Neural progenitor cell (in vitro differentiated cells): ENCODE measurements around the gene GJB3. TPM values are rescaled to one million over a fixed set of nuclear protein-coding genes. Genes with fewer than 3 reads are reported as not detected.

Source experiments
- DNase-seq: peaks from one replicate; pipeline ENCODE4 v3.0.0-alpha.2; 2016; ENCODE audit warnings: low spot score
- H2AFZ ChIP-seq: fragments of 200-600 bp; sonication (generic); replicated peaks from 2 replicates; pipeline ENCODE4 v1.6.1; 2016; ENCODE audit warnings: antibody characterized with exemption
- H3F3A ChIP-seq: fragments of 200-600 bp; sonication (generic); 2 replicates; pipeline ENCODE4 v1.6.1; 2016; ENCODE audit warnings: antibody characterized with exemption, low read depth
- H3K27ac ChIP-seq: fragments of 200-600 bp; sonication (generic); 2 replicates; pipeline ENCODE4 v1.5.1; 2016; ENCODE audit warnings: mild to moderate bottlenecking
- H3K27me3 ChIP-seq: fragments of 200-600 bp; sonication (generic); 2 replicates; pipeline ENCODE4 v1.6.1; 2016; ENCODE audit warnings: mild to moderate bottlenecking, moderate library complexity
- H3K36me3 ChIP-seq: fragments of 200-600 bp; sonication (generic); 2 replicates; pipeline ENCODE4 v1.5.1; 2016
- H3K4me1 ChIP-seq: fragments of 200-600 bp; sonication (generic); 2 replicates; pipeline ENCODE4 v1.6.1; 2016; ENCODE audit warnings: mixed run types
- H3K4me2 ChIP-seq: fragments of 200-600 bp; sonication (generic); 2 replicates; pipeline ENCODE4 v1.6.1; 2016
- H3K4me3 ChIP-seq: fragments of 200-600 bp; sonication (generic); 2 replicates; pipeline ENCODE4 v1.5.1; 2016
- H3K79me2 ChIP-seq: fragments of 200-600 bp; sonication (generic); 2 replicates; pipeline ENCODE4 v1.6.1; 2016; ENCODE audit warnings: low read depth
- H3K9ac ChIP-seq: fragments of 200-600 bp; sonication (generic); 2 replicates; pipeline ENCODE4 v1.6.1; 2016
- H3K9me3 ChIP-seq: fragments of 200-600 bp; sonication (generic); 2 replicates; pipeline ENCODE4 v1.5.1; 2016; ENCODE audit warnings: low read depth
- H4K20me1 ChIP-seq: fragments of 200-600 bp; sonication (generic); 2 replicates; pipeline ENCODE4 v1.6.1; 2016; ENCODE audit warnings: low read depth
- H3K27ac Mint-ChIP-seq: 3 replicates; pipeline ENCODE4 v1.8.0; 2021; ENCODE audit warnings: mixed read lengths
- H3K27me3 Mint-ChIP-seq: 2 replicates; pipeline ENCODE4 v1.8.0; 2022; ENCODE audit warnings: low read depth, mild to moderate bottlenecking, inconsistent platforms, moderate library complexity, mixed read lengths; ENCODE audit not compliant: insufficient read depth
- H3K36me3 Mint-ChIP-seq: 3 replicates; pipeline ENCODE4 v1.8.0; 2021; ENCODE audit warnings: mixed read lengths
- H3K4me1 Mint-ChIP-seq: 3 replicates; pipeline ENCODE4 v1.8.0; 2021; ENCODE audit warnings: mixed read lengths
- H3K4me3 Mint-ChIP-seq: 3 replicates; pipeline ENCODE4 v1.8.0; 2021; ENCODE audit warnings: mild to moderate bottlenecking, moderate library complexity, mixed read lengths
- H3K9me3 Mint-ChIP-seq: 3 replicates; pipeline ENCODE4 v1.8.0; 2020; ENCODE audit warnings: mixed read lengths
- EZH2 ChIP-seq: fragments of 200-600 bp; sonication (generic); IDR thresholded peaks from 2 replicates; pipeline ENCODE4 v1.6.1; 2017; ENCODE audit warnings: antibody characterized with exemption, mild to moderate bottlenecking, moderate library complexity
- EZH2phosphoT487 ChIP-seq: fragments of 200-600 bp; sonication (generic); IDR thresholded peaks from 2 replicates; pipeline ENCODE4 v1.6.1; 2017; ENCODE audit warnings: antibody characterized with exemption
- total RNA-seq: library from RNA; depleted of rRNA; stranded (reverse); fragments of >200 nt; gene quantifications from 2 replicates; pipeline ENCODE4 v1.2.3, GENCODE V29; 2015; ENCODE audit warnings: low replicate concordance
- TF ChIP-seq, protein P1 (sequence below): fragments of 200-600 bp; sonication (generic); IDR thresholded peaks from 2 replicates; pipeline ENCODE4 v1.5.1; 2017; ENCODE audit warnings: antibody characterized with exemption, mild to moderate bottlenecking

The GJB3 gene
- total RNA-seq, 1 donor from 2014 or later: not detected

DNA sequence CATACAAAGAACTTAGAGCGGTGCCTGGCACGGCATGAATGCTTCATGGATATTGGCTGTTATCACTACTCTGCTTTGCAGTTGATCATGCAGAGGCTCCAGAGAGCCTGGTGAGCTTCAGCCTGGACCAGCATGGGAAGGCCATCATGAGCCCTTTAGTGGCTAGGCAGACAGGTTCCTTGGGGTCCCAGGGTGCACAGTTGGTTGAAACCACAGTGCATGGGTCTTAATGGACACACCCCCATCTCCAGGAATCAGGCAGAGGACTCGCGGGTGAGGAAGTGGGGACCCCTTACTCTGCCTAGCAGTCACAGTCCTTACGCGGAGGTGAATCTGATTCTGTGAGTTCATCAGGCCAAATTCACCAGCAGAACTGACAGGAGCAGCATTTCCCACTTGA, 25.1 kb upstream of the GJB3 start:
- Histone ChIP-seq H3K9ac (no peak overlapping the region), H3K4me2 (no peak overlapping the region), H3K9me3 (no peaks in the 10 kb centered on the region), H3K4me3 (no peak overlapping the region), H3F3A (no peaks in the 10 kb centered on the region), H3K27me3 (no peaks in the 10 kb centered on the region), H3K79me2 (no peaks in the 10 kb centered on the region), H3K4me1 (no peaks in the 10 kb centered on the region), H3K27ac (no peak overlapping the region), H3K36me3 (no peaks in the 10 kb centered on the region), H2AFZ (no peak overlapping the region), H4K20me1 (no peaks in the 10 kb centered on the region)
- peaks cover 10% of the 10 kb centered on the region for H3K27me3 Mint-ChIP-seq
- TF ChIP-seq, protein P1, sequence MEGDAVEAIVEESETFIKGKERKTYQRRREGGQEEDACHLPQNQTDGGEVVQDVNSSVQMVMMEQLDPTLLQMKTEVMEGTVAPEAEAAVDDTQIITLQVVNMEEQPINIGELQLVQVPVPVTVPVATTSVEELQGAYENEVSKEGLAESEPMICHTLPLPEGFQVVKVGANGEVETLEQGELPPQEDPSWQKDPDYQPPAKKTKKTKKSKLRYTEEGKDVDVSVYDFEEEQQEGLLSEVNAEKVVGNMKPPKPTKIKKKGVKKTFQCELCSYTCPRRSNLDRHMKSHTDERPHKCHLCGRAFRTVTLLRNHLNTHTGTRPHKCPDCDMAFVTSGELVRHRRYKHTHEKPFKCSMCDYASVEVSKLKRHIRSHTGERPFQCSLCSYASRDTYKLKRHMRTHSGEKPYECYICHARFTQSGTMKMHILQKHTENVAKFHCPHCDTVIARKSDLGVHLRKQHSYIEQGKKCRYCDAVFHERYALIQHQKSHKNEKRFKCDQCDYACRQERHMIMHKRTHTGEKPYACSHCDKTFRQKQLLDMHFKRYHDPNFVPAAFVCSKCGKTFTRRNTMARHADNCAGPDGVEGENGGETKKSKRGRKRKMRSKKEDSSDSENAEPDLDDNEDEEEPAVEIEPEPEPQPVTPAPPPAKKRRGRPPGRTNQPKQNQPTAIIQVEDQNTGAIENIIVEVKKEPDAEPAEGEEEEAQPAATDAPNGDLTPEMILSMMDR: no peak
- TF ChIP-seq EZH2phosphoT487 (no peak), EZH2 (no peak)
- peaks cover 3% of the 10 kb centered on the region for H3K9me3 Mint-ChIP-seq
- H3K4me1 Mint-ChIP-seq: no peaks in the 10 kb centered on the region
- DNase-seq: no peak
- H3K27ac Mint-ChIP-seq: no peak overlapping the region
- H3K36me3 Mint-ChIP-seq: no peaks in the 10 kb centered on the region
- no peak overlapping the region for H3K4me3 Mint-ChIP-seq

DNA sequence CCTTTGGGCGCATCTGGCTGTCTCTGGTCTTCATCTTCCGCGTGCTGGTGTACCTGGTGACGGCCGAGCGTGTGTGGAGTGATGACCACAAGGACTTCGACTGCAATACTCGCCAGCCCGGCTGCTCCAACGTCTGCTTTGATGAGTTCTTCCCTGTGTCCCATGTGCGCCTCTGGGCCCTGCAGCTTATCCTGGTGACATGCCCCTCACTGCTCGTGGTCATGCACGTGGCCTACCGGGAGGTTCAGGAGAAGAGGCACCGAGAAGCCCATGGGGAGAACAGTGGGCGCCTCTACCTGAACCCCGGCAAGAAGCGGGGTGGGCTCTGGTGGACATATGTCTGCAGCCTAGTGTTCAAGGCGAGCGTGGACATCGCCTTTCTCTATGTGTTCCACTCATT, 23.6 kb upstream of the GJB3 start:
- H3K9me3 Mint-ChIP-seq: peaks cover 3% of the 10 kb centered on the region
- no peak for DNase-seq
- Histone ChIP-seq H3K9me3 (no peaks in the 10 kb centered on the region), H4K20me1 (no peaks in the 10 kb centered on the region), H2AFZ (no peak overlapping the region), H3K4me3 (no peak overlapping the region), H3K79me2 (no peaks in the 10 kb centered on the region), H3K4me1 (no peaks in the 10 kb centered on the region), H3K27me3 (no peaks in the 10 kb centered on the region), H3K9ac (no peak overlapping the region), H3K27ac (no peak overlapping the region), H3F3A (no peaks in the 10 kb centered on the region), H3K36me3 (no peaks in the 10 kb centered on the region), H3K4me2 (no peak overlapping the region)
- peaks cover 10% of the 10 kb centered on the region for H3K27me3 Mint-ChIP-seq
- no peak overlapping the region for H3K27ac Mint-ChIP-seq
- H3K36me3 Mint-ChIP-seq: no peaks in the 10 kb centered on the region
- TF ChIP-seq EZH2 (no peak), EZH2phosphoT487 (no peak)
- TF ChIP-seq, protein P1: no peak
- H3K4me3 Mint-ChIP-seq: no peak overlapping the region
- H3K4me1 Mint-ChIP-seq: no peaks in the 10 kb centered on the region

DNA sequence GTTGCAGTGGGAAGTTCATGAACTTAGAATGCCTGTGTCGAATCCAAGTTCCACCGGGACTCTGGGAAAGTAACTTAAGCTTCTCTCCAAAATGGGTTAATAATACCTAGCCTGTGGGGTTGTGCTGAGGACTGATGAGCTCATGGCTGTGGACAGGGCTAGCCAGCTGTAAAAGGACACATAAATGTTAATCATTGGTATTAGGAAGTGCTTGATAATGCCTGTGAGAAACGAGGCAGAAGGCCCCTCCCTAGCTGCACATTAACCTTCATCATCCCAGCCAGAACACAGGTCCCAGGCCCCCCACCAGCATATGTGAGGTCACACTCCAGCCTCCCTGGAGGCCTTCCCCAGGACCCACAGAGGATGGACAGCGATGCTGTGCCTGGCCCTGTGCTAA, 22.3 kb upstream of the GJB3 start:
- Histone ChIP-seq H3K4me3 (no peak overlapping the region), H3K79me2 (no peaks in the 10 kb centered on the region), H3K4me1 (no peaks in the 10 kb centered on the region), H3F3A (no peaks in the 10 kb centered on the region), H3K9ac (no peak overlapping the region), H3K4me2 (no peak overlapping the region), H3K27ac (no peak overlapping the region), H4K20me1 (no peaks in the 10 kb centered on the region), H3K9me3 (no peaks in the 10 kb centered on the region), H2AFZ (no peak overlapping the region), H3K36me3 (no peaks in the 10 kb centered on the region), H3K27me3 (no peaks in the 10 kb centered on the region)
- DNase-seq: no peak
- Mint-ChIP-seq H3K4me3 (no peak overlapping the region), H3K27me3 (peaks cover 7% of the 10 kb centered on the region), H3K4me1 (no peaks in the 10 kb centered on the region), H3K9me3 (peaks cover 3% of the 10 kb centered on the region), H3K36me3 (no peaks in the 10 kb centered on the region), H3K27ac (no peak overlapping the region)
- TF ChIP-seq, protein P1: no peak
- TF ChIP-seq EZH2 (no peak), EZH2phosphoT487 (no peak)
